T-helper 2 cell (primary cell): ENCODE results near the gene GPC1.

Experiments
- DNase-seq, 5 experiments: peaks; one replicate each; pipeline versions ENCODE4 v3.0.0 to v3.0.0-alpha.2; 2012 to 2022

Gene GPC1

DNA sequence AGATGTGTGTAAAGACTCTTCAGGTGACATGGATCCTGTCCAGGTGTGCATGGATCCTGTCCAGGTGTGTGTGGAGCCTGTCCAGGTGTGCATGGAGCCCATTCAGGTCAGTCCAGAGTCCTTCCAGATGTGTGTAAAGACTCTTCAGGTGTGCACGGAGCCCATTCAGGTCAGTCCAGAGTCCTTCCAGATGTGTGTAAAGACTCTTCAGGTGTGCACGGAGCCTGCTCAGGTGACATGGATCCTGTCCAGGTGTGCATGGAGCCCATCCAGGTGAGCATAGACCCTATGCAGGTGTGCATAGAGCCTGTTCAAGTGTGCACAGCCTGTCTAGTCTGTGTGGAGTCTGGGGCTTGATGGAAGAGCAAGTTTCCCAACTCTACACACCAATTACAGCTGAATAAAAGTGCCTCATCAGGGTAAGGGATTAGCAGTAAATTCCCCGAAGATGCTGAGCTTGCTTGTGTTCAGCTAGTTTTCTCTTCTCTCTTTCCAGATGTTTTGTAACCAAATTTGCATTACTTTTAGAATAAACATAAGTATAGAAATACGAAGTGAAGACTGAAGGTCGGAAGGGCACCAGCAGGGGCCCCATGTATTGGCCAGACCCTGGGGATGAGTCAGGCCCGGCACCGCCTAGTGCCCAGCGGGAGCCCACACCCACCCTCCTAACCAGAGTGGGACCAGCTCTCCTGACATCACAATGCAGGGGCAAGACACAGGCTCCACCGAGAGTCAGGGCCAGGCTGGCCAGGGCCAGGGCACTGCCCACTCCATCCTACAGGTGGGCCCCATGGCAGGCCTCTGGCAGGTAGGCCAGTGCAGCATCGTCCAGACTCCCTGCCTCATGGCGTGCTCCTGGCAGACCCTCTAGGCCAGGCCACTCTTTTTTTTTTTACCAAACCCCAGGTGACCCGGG, 38.6 kb upstream of the GPC1 start:
- DNase-seq: no peak

DNA sequence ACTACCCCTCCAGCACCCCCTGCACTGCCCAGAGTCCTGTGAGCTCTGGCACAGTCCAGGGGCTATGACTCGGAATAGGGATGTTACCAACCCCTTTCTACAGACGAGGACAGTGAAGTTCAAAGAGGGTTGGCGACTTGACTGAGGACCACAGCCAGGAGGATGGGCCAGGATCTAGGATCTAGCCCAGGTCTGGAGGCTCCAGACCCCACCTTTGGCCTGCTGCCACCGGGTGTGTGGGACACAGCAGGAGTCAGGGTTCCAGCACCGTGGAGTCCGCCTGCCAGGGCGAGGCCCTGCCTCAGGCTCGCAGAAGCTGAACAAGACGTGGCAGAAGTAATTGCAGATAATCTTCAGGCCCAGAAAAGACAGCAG, 37.9 kb upstream of the GPC1 start:
- DNase-seq: no peak

- DNase-seq: no peak
These were observed 37.4 kb upstream of the GPC1 start for GRCh38 chr2:240397924-240398645.

- DNase-seq: no peak
These were observed 36.7 kb upstream of the GPC1 start for GRCh38 chr2:240398661-240399267.

DNA sequence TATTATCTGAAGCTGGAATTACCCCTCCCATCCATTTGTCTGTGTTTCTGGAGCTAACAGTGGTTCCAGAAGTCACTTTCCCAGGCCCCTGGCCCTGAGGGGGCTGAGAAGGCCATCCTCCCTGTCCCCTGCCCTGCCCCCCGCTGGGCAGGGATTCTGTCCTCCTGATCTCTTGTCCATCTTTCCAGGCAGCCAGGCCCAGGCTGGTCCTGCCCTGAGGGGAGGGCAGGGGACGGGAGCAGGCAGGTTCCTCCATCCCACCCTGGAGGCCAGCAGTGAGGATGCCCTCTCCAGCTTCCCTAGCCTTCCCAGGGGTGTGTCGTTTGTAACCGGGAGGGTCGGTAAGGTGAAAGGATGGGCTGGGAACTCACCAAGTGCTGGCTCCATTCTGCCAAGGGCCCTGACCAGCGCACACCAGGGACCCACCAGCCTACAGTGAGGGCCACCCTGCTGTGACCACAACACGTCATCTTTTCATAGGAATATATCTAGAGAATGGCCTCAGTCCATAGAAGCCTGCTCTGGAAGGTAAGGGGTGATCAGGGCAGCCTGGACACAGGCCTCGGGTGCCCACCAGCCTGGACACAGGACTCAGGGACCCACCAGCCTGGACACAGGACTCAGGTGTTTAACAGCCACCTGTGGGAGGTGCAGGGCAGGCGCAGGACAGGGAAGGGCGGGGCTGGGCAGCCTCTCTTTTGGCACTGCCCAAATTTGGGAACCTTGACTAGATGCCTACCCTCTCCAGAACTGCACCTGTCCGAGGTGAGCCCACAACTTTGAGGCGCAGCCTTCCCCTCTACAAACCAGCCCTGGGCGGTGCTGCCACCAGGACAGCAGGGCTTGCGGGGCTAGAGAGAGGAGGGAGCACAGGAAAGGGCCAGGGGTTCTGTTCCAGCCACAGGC, 35.8 kb upstream of the GPC1 start:
- no peak for DNase-seq

GRCh38 chr2:240400371-240401161, 34.9 kb upstream of the GPC1 start:
- no peak for DNase-seq

GRCh38 chr2:240401308-240401707, 34.2 kb upstream of the GPC1 start:
- peak in 1 of 5 experiments; percentile 63 for DNase-seq

- no peak for DNase-seq
These were observed 33.5 kb upstream of the GPC1 start for GRCh38 chr2:240401781-240402551.

DNA sequence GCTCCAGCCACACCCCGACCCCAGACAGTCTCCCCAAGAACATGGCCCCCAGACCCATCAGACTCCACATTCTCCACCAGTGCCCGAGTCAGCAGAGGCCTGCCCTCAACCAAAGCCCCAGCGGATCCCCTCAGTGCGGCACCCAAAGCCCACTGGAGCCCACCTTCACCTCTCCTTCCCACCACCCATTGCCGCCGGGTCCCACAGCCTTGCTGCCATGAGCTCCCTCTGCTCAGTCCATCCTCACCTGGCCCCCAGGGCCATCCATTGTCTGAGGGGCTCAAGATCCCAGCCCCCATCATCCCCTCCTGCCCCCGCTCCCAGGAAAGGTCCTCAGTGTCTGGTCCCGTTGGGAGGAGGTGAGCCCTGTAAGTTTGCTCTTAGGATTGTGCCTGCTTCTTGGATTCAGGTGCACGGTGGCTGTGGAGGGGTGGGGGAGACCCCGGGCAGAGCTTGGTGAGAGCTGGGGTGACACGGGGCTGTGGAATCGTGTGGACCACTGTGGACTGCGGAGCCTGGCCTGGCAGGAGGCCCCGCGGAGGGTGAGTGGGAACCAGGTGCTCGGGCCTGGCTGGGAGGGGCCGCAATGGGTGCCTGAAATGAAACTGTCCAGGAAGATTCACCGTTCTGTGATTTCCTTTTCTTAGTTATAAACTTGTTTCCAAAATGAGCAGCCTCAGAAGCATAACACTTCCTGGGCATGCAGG, 32.7 kb upstream of the GPC1 start:
- DNase-seq: no peak

DNA sequence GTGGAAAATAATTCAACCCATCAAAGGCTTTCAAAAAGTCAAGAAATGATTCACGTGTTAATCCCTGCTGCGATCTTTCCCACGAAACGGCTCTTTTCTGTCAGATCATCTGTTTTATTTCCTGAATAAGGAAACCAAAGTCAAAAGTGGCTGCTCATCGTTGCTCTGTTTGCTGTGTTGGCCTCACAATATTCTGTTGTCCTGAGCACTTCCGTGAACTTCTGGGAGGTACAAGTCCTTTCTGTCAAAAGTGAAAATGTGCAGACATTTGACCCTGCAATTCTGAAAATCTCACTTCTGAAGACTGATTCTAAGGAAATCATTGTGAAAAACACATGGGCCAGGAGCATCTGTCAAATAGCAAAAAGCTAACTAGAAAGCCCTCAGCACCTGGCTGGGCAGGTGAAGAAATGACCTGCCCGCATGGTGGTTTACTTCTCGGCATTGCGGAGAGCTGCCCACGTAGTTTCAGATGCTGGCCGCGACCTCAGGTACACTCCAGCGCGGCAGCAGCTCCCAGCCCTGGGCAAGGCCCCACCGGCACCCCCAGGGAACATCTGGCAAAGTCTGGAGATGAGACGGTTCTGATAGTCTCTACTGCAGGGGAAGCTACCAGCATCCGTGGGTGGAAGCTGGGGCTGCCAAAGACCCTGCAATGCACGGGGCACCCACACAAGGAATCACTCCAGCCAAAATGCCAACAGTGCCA, 31.9 kb upstream of the GPC1 start:
- peak in 1 of 5 experiments; percentile 84 for DNase-seq

DNA sequence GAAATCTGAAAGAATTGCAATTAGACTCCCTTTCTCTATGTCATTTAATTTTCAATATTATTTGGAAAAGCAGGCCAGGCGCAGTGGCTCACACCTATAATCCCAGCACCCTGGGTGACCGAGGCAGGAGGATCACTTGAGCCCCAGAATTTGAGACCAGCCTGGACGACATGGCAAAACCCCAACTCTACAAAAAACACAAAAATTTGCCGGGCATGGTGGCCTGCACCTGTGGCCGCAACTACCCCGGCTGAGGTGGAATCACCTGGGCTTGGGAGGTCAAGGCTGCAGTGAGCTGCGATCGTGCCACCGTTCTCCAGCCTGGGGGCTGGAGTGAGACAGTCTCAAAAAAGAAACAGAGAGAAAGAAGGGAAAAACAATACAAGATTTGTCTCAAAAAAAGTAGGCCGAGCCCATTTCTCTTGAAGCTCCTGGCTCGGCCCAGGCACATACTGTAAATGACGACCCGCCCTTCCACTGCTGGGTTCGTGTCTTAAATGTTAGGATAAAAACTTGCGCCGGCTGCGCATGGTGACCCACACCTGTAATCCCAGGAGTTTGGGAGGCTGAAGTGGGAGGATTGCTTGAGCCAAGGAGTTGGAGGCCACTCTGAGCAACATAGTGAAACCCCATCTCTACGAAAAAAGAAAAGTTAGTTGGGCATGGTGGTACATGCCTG, 31.1 kb upstream of the GPC1 start:
- DNase-seq: no peak

DNA sequence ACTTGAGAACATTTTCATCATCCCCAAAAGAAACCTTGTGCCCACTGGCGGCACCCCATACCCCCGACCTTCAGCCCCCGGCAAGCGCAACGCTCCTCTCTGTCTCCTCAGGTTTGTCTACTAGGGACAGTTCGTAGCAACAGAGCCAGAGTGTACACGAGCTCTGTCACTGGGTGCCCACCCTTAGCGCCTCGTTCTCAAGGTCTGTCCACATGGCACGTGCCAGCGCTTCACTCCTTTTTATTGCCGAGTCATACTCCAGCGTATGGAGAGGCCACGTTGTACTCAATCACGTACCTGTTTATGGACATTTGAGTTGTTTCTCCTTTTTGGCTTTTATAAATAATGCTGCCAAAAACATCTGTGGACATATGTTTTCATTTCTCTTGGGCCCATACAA, 30.3 kb upstream of the GPC1 start:
- no peak for DNase-seq

GRCh38 chr2:240405684-240406313, 29.7 kb upstream of the GPC1 start:
- DNase-seq: no peak

DNA sequence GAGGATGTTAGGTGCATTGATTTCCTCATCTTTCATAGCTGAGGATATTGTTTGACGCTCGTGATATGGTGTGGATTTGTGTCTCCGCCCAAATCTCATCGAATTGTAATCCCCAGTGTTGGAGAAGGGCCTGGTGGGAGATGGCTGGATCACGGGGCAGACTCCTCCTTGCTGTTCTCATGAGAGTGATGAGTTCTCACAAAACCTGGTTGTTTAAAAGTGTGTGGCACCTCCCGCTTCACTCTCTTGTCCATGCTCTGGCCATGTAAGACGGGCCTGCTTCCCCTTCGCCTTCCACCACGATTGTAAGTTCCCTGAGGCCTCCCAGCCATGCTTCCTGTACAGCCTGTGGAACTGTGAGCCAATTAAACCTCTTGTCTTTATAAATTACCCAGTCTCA, 28.4 kb upstream of the GPC1 start:
- DNase-seq: no peak

DNA sequence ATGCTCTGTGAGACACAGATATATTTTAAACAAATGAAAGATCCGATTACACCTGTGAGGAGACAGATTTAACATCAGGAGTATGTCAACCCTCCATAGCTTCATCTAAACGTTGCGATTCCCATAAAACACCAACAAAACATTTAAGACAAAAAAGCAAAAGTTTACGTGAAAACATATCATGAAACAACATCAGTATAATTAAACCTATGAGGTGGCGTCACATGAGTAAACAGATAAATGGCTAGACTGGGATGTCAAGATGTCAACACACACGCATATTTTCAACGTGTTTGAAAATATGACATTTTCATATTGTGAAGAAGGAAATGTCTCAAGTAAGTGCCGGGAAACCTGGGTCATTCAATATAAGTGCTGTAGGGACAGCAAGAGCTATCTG, 25.5 kb upstream of the GPC1 start:
- DNase-seq: no peak

GRCh38 chr2:240410808-240411207, 24.7 kb upstream of the GPC1 start:
- DNase-seq: no peak

DNA sequence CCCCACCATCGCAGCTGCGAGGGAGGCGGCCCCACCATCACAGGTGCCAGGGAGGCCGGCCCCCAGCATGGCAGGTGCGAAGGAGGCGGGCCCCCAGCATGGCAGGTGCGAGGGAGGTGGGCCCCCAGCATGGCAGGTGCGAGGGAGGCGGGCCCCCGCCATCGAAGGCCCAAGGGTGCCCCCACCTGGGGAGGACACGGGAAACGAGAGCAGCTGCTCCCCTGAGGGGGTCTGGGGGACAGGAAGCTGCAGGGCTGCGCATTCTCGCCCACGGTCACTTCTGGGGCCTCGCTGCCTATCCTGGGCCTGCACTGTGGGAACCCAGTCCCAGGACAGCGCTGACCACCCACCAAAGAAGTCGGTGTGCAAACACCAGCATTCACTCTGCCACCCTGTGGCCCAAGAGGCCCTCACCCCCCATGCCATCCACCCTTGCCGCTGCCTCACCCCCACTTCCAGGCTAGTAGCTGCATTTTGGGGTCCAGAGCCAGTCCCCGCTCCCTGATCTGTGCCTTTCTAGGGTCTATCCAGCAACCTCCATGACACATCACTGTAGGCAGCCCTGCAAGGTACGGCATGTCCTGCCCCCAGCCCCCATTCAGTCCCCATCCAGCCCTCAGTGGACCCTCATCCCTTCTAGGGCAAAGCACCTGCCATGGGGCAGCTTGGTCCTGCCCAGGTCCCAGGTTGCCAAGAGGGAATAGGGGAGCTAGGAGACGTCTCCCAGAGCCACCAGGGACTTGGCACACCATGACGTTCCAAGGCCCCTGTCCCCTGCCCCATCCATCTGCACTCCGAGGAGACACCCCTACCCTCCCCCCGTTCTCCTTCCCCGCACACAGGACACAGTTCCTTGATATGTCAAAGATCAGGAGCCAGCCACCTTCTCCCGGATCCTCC, 24.0 kb upstream of the GPC1 start:
- DNase-seq: peak in 1 of 5 experiments; percentile 5
